ENCODE results near the gene ZNF345. TPM values are rescaled to one million over a fixed set of nuclear protein-coding genes. Genes with fewer than 3 reads are reported as not detected.
A peak's percentile ranks its signal among the peaks of the same experiment; 100 is the strongest.

ZNF345 gene
- total RNA-seq, 1 experiment from 2014 or later, result 5.2 TPM

- Mint-ChIP-seq H3K27ac (no peak overlapping the region), H3K36me3 (peaks cover 23% of the 10 kb centered on the region), H3K4me1 (peaks cover 3% of the 10 kb centered on the region), H3K9me3 (peaks cover 15% of the 10 kb centered on the region), H3K4me3 (no peak overlapping the region), H3K27me3 (ENCODE audit: low read depth) (no peaks in the 10 kb centered on the region)
- CTCF ChIA-PET, result interaction anchor here (0.8 to 2.3 kb wide), 7 partner anchors 12 to 322 kb away, joined by 3 to 16 read pairs (median 6); partner anchors contain the start of genes ZNF260, ZNF790 and ZNF850
- DNase-seq (ENCODE audit: low spot score), result peak; percentile 91
- POLR2A ChIA-PET, result interaction anchor here (0.6 to 3.6 kb wide), 9 partner anchors 12 to 360 kb away, joined by 3 to 35 read pairs (median 4); partner anchors contain the start of genes ZNF260, ZNF420, ZNF461 and ZNF790
- ATAC-seq, result peak; percentile 95
- no peak for TF ChIP-seq ATF6 (CRISPR knock-in tag; IDR thresholded peaks at IDR 0.05)
- TF ChIP-seq ZNF671 (CRISPR knock-in tag; IDR thresholded peaks at IDR 0.05), result no peak
- TF ChIP-seq, protein P1, sequence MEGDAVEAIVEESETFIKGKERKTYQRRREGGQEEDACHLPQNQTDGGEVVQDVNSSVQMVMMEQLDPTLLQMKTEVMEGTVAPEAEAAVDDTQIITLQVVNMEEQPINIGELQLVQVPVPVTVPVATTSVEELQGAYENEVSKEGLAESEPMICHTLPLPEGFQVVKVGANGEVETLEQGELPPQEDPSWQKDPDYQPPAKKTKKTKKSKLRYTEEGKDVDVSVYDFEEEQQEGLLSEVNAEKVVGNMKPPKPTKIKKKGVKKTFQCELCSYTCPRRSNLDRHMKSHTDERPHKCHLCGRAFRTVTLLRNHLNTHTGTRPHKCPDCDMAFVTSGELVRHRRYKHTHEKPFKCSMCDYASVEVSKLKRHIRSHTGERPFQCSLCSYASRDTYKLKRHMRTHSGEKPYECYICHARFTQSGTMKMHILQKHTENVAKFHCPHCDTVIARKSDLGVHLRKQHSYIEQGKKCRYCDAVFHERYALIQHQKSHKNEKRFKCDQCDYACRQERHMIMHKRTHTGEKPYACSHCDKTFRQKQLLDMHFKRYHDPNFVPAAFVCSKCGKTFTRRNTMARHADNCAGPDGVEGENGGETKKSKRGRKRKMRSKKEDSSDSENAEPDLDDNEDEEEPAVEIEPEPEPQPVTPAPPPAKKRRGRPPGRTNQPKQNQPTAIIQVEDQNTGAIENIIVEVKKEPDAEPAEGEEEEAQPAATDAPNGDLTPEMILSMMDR (IDR thresholded peaks at IDR 0.05), result no peak
- TF ChIP-seq, protein P2, sequence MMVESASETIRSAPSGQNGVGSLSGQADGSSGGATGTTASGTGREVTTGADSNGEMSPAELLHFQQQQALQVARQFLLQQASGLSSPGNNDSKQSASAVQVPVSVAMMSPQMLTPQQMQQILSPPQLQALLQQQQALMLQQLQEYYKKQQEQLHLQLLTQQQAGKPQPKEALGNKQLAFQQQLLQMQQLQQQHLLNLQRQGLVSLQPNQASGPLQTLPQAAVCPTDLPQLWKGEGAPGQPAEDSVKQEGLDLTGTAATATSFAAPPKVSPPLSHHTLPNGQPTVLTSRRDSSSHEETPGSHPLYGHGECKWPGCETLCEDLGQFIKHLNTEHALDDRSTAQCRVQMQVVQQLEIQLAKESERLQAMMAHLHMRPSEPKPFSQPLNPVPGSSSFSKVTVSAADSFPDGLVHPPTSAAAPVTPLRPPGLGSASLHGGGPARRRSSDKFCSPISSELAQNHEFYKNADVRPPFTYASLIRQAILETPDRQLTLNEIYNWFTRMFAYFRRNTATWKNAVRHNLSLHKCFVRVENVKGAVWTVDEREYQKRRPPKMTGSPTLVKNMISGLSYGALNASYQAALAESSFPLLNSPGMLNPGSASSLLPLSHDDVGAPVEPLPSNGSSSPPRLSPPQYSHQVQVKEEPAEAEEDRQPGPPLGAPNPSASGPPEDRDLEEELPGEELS (CRISPR knock-in tag; IDR thresholded peaks at IDR 0.05), result peak; percentile 15; the same call in 1 of the 2 replicates
- TF ChIP-seq RORB (CRISPR knock-in tag; IDR thresholded peaks at IDR 0.05), result no peak
- no peak for TF ChIP-seq ERG (CRISPR knock-in tag; IDR thresholded peaks at IDR 0.05)
- TF ChIP-seq, protein P3, sequence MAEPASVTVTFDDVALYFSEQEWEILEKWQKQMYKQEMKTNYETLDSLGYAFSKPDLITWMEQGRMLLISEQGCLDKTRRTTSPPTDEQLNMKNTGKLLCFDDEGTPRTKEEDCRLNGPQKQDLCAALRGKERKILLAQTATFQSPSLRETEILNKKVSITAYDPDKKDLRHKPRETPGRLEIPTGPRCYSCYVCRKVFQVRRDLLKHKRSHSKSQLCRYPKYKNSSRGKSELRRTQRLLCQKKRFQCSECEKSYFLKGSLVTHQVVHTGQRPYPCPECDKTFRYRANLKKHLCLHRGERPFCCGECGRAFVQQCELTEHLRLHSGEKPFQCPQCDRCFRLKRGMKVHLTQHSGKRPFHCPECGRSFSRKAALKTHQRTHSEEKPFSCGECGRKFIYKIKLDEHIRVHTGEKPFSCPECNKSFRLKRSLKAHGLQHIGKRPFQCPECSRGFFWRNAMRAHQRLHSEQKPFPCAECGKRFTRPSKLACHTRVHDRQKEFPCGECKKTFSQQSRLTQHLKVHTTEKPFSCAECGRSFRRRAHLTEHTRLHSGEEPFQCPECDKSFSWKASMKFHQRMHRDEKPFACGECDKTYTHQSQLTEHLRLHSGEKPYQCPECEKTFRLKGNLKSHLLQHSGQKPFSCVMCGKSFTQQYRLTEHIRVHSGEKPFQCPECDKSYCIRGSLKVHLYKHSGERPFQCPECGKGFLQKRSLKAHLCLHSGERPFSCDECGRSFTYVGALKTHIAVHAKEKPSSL (CRISPR knock-in tag; conservative IDR thresholded peaks at IDR 0.05), result no peak
- TF ChIP-seq ESRRA (CRISPR knock-in tag; IDR thresholded peaks at IDR 0.05; ENCODE audit: borderline replicate concordance), result no peak
- TF ChIP-seq PREB (CRISPR knock-in tag; IDR thresholded peaks at IDR 0.05; ENCODE audit: borderline replicate concordance), result no peak
- no peak for TF ChIP-seq CDX4 (CRISPR knock-in tag; IDR thresholded peaks at IDR 0.05; ENCODE audit: borderline replicate concordance)
- TF ChIP-seq, protein P4, sequence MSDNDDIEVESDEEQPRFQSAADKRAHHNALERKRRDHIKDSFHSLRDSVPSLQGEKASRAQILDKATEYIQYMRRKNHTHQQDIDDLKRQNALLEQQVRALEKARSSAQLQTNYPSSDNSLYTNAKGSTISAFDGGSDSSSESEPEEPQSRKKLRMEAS (CRISPR knock-in tag; IDR thresholded peaks at IDR 0.05), result peak; percentile 76
- TF ChIP-seq, protein P5, sequence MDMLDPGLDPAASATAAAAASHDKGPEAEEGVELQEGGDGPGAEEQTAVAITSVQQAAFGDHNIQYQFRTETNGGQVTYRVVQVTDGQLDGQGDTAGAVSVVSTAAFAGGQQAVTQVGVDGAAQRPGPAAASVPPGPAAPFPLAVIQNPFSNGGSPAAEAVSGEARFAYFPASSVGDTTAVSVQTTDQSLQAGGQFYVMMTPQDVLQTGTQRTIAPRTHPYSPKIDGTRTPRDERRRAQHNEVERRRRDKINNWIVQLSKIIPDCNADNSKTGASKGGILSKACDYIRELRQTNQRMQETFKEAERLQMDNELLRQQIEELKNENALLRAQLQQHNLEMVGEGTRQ (CRISPR knock-in tag; IDR thresholded peaks at IDR 0.05), result no peak
- TF ChIP-seq NFATC4 (CRISPR knock-in tag; IDR thresholded peaks at IDR 0.05), result no peak
- no peak for TF ChIP-seq AFF4 (CRISPR knock-in tag; IDR thresholded peaks at IDR 0.05; ENCODE audit: borderline replicate concordance)
- TF ChIP-seq EMX1 (CRISPR knock-in tag; IDR thresholded peaks at IDR 0.05), result no peak
- no peak for TF ChIP-seq NR2C2 (CRISPR knock-in tag; IDR thresholded peaks at IDR 0.05)
- no peak for TF ChIP-seq KAT7 (CRISPR knock-in tag; IDR thresholded peaks at IDR 0.05; ENCODE audit: borderline replicate concordance)
Measured at GRCh38 chr19:36849701-36850558, 746 bp upstream of the ZNF345 start.

Measured in WTC11 (cell line).